Fibroblast of lung (primary cell): Measurements from ENCODE around the gene ADAMTSL1. TPM values are rescaled to one million over a fixed set of nuclear protein-coding genes. Genes with fewer than 3 reads are reported as not detected.

ENCODE experiments used
- DNase-seq, 2 donors: peaks; one replicate each; pipeline versions ENCODE4 v3.0.0 to v3.0.0-alpha.2; 2010; ENCODE audit warnings: low read depth in 2 of 2
- H2AFZ ChIP-seq: 2 replicates; pipeline ENCODE4 v1.5.1; 2012; ENCODE audit warnings: low read length, control low read depth, inconsistent platforms
- H3K27ac ChIP-seq: 2 replicates; pipeline ENCODE4 v1.5.1; 2011; ENCODE audit warnings: low read length, control low read depth; ENCODE audit not compliant: insufficient read depth
- H3K27me3 ChIP-seq: 2 replicates; pipeline ENCODE4 v1.5.1; 2011; ENCODE audit warnings: mild to moderate bottlenecking, low read length; ENCODE audit not compliant: control insufficient read depth, insufficient read depth
- H3K36me3 ChIP-seq: 2 replicates; pipeline ENCODE4 v1.5.1; 2011; ENCODE audit warnings: low read length; ENCODE audit not compliant: control insufficient read depth, insufficient read depth
- H3K4me1 ChIP-seq: 2 replicates; pipeline ENCODE4 v1.5.1; 2011; ENCODE audit warnings: low read length; ENCODE audit not compliant: control insufficient read depth, insufficient read depth; ENCODE audit errors: extremely low read depth
- H3K4me2 ChIP-seq: 2 replicates; pipeline ENCODE4 v1.5.1; 2011; ENCODE audit warnings: low read length, control low read depth; ENCODE audit not compliant: insufficient read depth; ENCODE audit errors: extremely low read depth
- H3K4me3 ChIP-seq, 4 experiments: fragments of 200-600 bp in 1 of 4; sonication (generic) in 1 of 4; replicated peaks in 1 of 4; 2 replicates each; pipeline ENCODE4 v1.5.1; 2011 to 2016; ENCODE audit warnings: low read length in 4 of 4, low read depth in 3 of 4, mild to moderate bottlenecking in 3 of 4, control low read depth in 2 of 4, inconsistent platforms in 1 of 4, mixed read lengths in 1 of 4; ENCODE audit not compliant: insufficient read depth in 1 of 4; ENCODE audit errors: control extremely low read depth in 1 of 4
- H3K79me2 ChIP-seq: 2 replicates; pipeline ENCODE4 v1.5.1; 2012; ENCODE audit warnings: mild to moderate bottlenecking, low read length, inconsistent platforms; ENCODE audit not compliant: control insufficient read depth, insufficient read depth
- H3K9ac ChIP-seq: 2 replicates; pipeline ENCODE4 v1.5.1; 2011; ENCODE audit warnings: mild to moderate bottlenecking, low read length, control low read depth; ENCODE audit not compliant: insufficient read depth
- H3K9me3 ChIP-seq: 2 replicates; pipeline ENCODE4 v1.5.1; 2012; ENCODE audit warnings: low read depth, low read length; ENCODE audit not compliant: control insufficient read depth, insufficient read depth
- H4K20me1 ChIP-seq: 2 replicates; pipeline ENCODE4 v1.5.1; 2011; ENCODE audit warnings: low read length; ENCODE audit not compliant: control insufficient read depth, insufficient read depth; ENCODE audit errors: extremely low read depth
- EZH2 ChIP-seq: IDR thresholded peaks from 2 replicates; pipeline ENCODE4 v1.5.1; 2012; ENCODE audit warnings: low read length, control low read depth, mild to moderate bottlenecking; ENCODE audit errors: missing control alignments
- polyA plus RNA-seq, 2 donors: library from polyadenylated mRNA; depleted of rRNA in 1 of 2; stranded (reverse) in 1 of 2; unstranded in 1 of 2; fragments of >200 nt; gene quantifications; 2 replicates each; pipeline ENCODE4 v1.2.1, GENCODE V29; 2011 to 2012; ENCODE audit warnings: missing spikeins in 1 of 2
- total RNA-seq: library from RNA; depleted of rRNA; stranded (reverse); fragments of >200 nt; gene quantifications from 2 replicates; pipeline ENCODE4 v1.2.1, GENCODE V29; 2014
- TF ChIP-seq, protein P1 (sequence below), 2 donors: IDR thresholded peaks in 1 of 2; conservative IDR thresholded peaks in 1 of 2; 1 replicate in 1 of 2; 2 replicates in 1 of 2; pipeline ENCODE4 v1.5.1; 2011 to 2012; ENCODE audit warnings: low read length in 2 of 2, control low read depth in 1 of 2, inconsistent platforms in 1 of 2, low read depth in 1 of 2, mild to moderate bottlenecking in 1 of 2

The ADAMTSL1 gene
- total and polyA plus RNA-seq, 2 donors (not counting 1 experiment from before 2014, with no cell fraction given) = 19.3 to 27.9 TPM

DNA sequence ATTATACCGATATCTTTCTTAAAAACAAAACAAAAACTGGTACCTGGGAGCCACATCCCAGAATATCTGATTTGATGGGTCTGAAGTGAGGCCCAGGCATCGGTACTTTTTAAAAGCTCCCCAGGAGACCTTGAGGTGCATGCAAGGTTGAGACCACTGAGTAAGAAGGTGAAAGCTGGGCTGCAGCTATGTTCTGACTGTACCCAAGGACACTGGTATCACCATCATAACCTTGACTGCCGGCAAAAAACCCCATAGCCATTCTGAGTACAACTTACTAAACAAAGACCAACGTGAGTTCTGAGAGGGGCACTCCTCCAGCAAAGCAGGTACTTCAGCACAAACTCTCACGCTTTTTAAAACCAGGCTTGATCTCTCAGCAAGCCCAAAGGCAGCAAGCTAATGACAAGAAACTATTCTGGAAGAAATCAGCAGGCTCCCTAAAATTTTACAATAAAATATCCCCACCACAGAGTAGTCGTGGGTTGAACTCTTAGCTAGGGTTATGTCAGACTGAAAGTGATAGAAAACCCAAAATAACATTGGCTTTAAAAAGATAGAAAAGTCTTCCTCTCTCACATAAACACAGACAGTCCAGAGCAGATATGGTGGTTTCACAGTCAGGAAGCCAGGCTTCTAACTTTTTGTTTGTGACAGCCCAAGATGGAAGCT, 295.1 kb downstream of the ADAMTSL1 start:
- Histone ChIP-seq H3K9ac (no peak overlapping the region), H3K36me3 (no peaks in the 10 kb centered on the region), H3K27ac (no peak overlapping the region), H4K20me1 (no peaks in the 10 kb centered on the region), H3K4me2 (no peak overlapping the region), H2AFZ (no peak overlapping the region), H3K4me1 (no peaks in the 10 kb centered on the region), H3K9me3 (no peaks in the 10 kb centered on the region), H3K79me2 (no peaks in the 10 kb centered on the region), H3K4me3 (no peak overlapping the region), H3K27me3 (no peaks in the 10 kb centered on the region)
- DNase-seq = no peak
- TF ChIP-seq, protein P1, sequence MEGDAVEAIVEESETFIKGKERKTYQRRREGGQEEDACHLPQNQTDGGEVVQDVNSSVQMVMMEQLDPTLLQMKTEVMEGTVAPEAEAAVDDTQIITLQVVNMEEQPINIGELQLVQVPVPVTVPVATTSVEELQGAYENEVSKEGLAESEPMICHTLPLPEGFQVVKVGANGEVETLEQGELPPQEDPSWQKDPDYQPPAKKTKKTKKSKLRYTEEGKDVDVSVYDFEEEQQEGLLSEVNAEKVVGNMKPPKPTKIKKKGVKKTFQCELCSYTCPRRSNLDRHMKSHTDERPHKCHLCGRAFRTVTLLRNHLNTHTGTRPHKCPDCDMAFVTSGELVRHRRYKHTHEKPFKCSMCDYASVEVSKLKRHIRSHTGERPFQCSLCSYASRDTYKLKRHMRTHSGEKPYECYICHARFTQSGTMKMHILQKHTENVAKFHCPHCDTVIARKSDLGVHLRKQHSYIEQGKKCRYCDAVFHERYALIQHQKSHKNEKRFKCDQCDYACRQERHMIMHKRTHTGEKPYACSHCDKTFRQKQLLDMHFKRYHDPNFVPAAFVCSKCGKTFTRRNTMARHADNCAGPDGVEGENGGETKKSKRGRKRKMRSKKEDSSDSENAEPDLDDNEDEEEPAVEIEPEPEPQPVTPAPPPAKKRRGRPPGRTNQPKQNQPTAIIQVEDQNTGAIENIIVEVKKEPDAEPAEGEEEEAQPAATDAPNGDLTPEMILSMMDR (conservative IDR thresholded peaks at IDR 0.05 in 1 of 2, IDR thresholded peaks at IDR 0.05 in 1 of 2; ENCODE audit: low read depth in 1 of 2, low read length in 2 of 2) = no peak
- TF ChIP-seq EZH2 = no peak

DNA sequence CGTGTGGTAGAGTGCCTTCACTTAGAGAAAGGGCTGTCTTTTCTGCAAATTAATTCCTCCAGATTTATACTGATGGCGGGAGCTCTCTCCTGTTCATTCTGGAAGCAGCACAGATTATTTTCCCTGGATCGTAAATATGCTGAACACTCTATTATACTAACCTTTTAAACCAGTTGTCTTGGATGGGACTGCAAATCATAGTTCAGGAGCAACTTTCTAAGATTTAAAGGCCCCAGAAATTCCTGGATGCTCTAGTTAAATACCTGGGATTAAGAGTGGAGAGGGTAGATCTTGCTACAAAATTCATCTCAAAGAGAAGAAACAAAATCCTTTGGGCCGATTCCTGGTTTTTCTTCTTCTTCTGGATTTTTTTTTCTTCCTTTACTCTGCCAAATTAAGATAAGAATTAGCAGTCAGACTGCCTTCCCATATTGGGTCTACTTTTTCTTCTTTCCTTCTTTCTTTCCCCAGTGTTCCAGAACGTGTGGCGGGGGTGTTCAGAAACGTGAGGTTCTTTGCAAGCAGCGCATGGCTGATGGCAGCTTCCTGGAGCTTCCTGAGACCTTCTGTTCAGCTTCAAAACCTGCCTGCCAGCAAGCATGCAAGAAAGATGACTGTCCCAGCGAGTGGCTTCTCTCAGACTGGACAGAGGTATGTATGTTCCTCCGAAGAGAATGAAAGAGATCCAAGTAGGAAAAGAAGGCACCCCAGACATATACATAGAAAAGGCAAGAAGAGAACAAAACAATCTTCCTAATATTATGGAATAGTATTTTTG, 296.4 kb downstream of the ADAMTSL1 start:
- Histone ChIP-seq H3K9ac (no peak overlapping the region), H3K79me2 (no peaks in the 10 kb centered on the region), H3K4me3 (no peak overlapping the region), H3K27me3 (no peaks in the 10 kb centered on the region), H3K27ac (no peak overlapping the region), H2AFZ (no peak overlapping the region), H4K20me1 (no peaks in the 10 kb centered on the region), H3K4me2 (no peak overlapping the region), H3K4me1 (no peaks in the 10 kb centered on the region), H3K36me3 (no peaks in the 10 kb centered on the region), H3K9me3 (no peaks in the 10 kb centered on the region)
- TF ChIP-seq, protein P1 (conservative IDR thresholded peaks at IDR 0.05 in 1 of 2, IDR thresholded peaks at IDR 0.05 in 1 of 2; ENCODE audit: low read depth in 1 of 2, low read length in 2 of 2) = no peak
- no peak for TF ChIP-seq EZH2
- no peak for DNase-seq

DNA sequence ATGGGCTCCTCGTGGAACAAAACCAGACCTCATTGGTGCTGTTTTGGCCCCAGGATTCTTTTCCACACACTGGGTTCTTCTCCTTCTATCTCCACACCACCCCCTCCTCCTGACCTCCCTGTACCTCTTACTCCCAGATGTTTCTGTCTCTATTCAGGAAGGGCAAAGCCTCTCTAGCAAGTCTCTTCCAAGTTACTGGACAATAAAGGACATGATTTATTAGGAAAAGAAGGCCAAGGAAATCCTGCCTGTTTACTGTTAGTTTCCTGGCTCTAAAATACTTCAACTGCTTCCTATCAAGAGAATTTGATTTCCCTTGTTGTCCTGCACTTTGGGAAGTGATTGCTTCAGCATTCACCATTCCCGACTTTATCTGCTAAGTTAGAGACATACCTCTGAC, 297.1 kb downstream of the ADAMTSL1 start:
- Histone ChIP-seq H3K9ac (no peak overlapping the region), H3K36me3 (peaks cover 2% of the 10 kb centered on the region), H3K4me3 (no peak overlapping the region), H2AFZ (no peak overlapping the region), H3K79me2 (no peaks in the 10 kb centered on the region), H3K4me2 (no peak overlapping the region), H3K4me1 (no peaks in the 10 kb centered on the region), H4K20me1 (no peaks in the 10 kb centered on the region), H3K27me3 (no peaks in the 10 kb centered on the region), H3K9me3 (no peaks in the 10 kb centered on the region), H3K27ac (no peak overlapping the region)
- DNase-seq = no peak
- TF ChIP-seq, protein P1 (conservative IDR thresholded peaks at IDR 0.05 in 1 of 2, IDR thresholded peaks at IDR 0.05 in 1 of 2; ENCODE audit: low read depth in 1 of 2, low read length in 2 of 2) = no peak
- no peak for TF ChIP-seq EZH2
